Right cardiac atrium (tissue), 5 donors: ENCODE results near the gene CEP290. TPM values are rescaled to one million over a fixed set of nuclear protein-coding genes. Genes with fewer than 3 reads are reported as not detected.

Experiments used
- polyA plus RNA-seq: library from polyadenylated mRNA; stranded (reverse); fragments of 200-250 nt; gene quantifications from one replicate; pipeline ENCODE4 v1.2.3, GENCODE V29; 2013
- total RNA-seq, 4 donors: library from RNA; stranded (reverse); fragmentation: NEBNext Ultra II Directional; extraction: Animal tissue kit (Norgen Biotek cat#: 25700); gene quantifications; one replicate each; pipeline ENCODE4 v1.2.1, GENCODE V29; 2021
- donor health status: healthy with polysubstance abuse.
- donor health status: DM: no; HTN: yes; CAD: no.
- donor health status: DM: no; HTN: no; CAD: no.
- donor health status: DM: no; HTN: yes; CAD: no; lungs with severe emphysema.
- donor health status: DM: yes; HTN: yes; CAD: no.

CEP290 gene
- total and polyA plus RNA-seq, 5 donors, result 4.4 to 10.4 (median 6.6) TPM

Other genes starting within 250 kb of the CEP290 start
- gene C12orf50, start 112.7 kb downstream of the CEP290 start, total RNA-seq, result under 1 TPM in 2 of 4 donors, not detected in 2; 0.06 to 0.17 TPM
- gene C12orf50, start 112.7 kb downstream of the CEP290 start, polyA plus RNA-seq, result not detected
- 10 to 100 TPM; 10.2 to 15.2 (median 13.4) TPM for gene TMTC3, start 219 bp upstream of the CEP290 start, total RNA-seq
- gene TMTC3, start 219 bp upstream of the CEP290 start, polyA plus RNA-seq, result 2.1 TPM